MM.1S (cell line): Measurements from ENCODE around the gene SLC2A11.

Source experiments
- CTCF ChIP-seq: fragments of 300-600 bp; sonication (generic); IDR thresholded peaks from 2 replicates; pipeline ENCODE4 v1.5.1; 2016; ENCODE audit warnings: antibody characterized with exemption, low read length, mixed read lengths
- EZH2phosphoT487 ChIP-seq: fragments of 300-600 bp; sonication (generic); IDR thresholded peaks from 2 replicates; pipeline ENCODE4 v1.6.1; 2018; ENCODE audit warnings: antibody characterized with exemption, low read length

GRCh38 chr22:23834793-23835483 is 22.7 kb upstream of the SLC2A11 start:
- no peak for TF ChIP-seq EZH2phosphoT487
- TF ChIP-seq CTCF: no peak
